ENCODE results near the gene SPEN. TPM values are rescaled to one million over a fixed set of nuclear protein-coding genes. Genes with fewer than 3 reads are reported as not detected.

The SPEN gene
- polyA plus RNA-seq, 1 of the 3 experiments (the other 2 are of a cell fraction), result 6.1 TPM

DNA sequence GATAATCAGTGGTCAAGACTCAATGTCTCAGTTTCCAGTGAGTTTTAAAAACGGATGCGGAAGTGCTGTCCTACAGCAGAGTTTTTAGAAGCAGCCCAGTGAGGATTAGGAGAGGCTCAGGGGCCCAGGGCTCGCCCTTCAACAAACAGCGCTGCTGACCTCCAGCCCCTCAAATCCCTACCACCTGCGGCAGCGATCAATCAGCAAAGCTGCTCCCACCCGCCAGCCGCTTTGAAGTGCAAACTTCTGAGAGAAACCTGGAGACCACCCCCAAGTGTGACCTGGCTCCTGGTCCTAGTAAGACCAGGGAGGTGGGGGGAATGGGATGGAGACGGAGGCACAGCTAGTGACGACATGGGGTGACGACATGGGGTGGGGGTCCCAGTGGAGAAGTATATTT, 114.0 kb downstream of the SPEN start:
- Histone ChIP-seq H3K9ac (no peak overlapping the region), H3K27ac (ENCODE audit: low read depth in 2 of 2, low read length in 1 of 2) (no peak overlapping the region), H2AFZ (ENCODE audit: low read depth) (no peak overlapping the region), H3K27me3 (ENCODE audit: insufficient read depth) (no peaks in the 10 kb centered on the region), H3K4me2 (no peak overlapping the region), H4K20me1 (ENCODE audit: insufficient read depth) (peaks cover 12% of the 10 kb centered on the region; the same call in 1 of the 2 replicates), H3F3A (replicated peaks; ENCODE audit: insufficient read depth) (peaks cover 38% of the 10 kb centered on the region), H3K4me1 (ENCODE audit: control insufficient read depth in 1 of 2, insufficient read depth in 2 of 2, low read depth in 1 of 2, low read length in 1 of 2) (peaks cover 24 to 54% of the 10 kb centered on the region in 2 experiments), H3K9me3 (no peaks in the 10 kb centered on the region), H3K79me2 (ENCODE audit: insufficient read depth) (peaks cover 98% of the 10 kb centered on the region), H3K9me2 (no peaks in the 10 kb centered on the region), H3K4me3 (ENCODE audit: low read depth in 2 of 2, low read length in 1 of 2) (no peak overlapping the region), H3K36me3 (replicated peaks in 1 of 2; ENCODE audit: control insufficient read depth in 1 of 2, insufficient read depth in 2 of 2, low read length in 1 of 2) (peaks cover 4 to 5% of the 10 kb centered on the region in 2 experiments)
- ChIA-PET CTCF (interaction anchor here (0.9 to 1.5 kb wide), 3 partner anchors 9 to 170 kb away, joined by 3 read pairs; no protein-coding TSS in a partner anchor), POLR2A (no interaction called here)
- no peak for DNase-seq
- no peak for TF ChIP-seq EZH2phosphoT487 (IDR thresholded peaks at IDR 0.05; ENCODE audit: borderline replicate concordance, low read depth)
- no peak for TF ChIP-seq FOSL2 (IDR thresholded peaks at IDR 0.05; ENCODE audit: borderline replicate concordance, low read depth)
- no peak for TF ChIP-seq IRF3 (IDR thresholded peaks at IDR 0.05; ENCODE audit: low read depth, low read length)
- no peak for TF ChIP-seq NFIC (IDR thresholded peaks at IDR 0.05; ENCODE audit: borderline replicate concordance)
- TF ChIP-seq ELF1 (IDR thresholded peaks at IDR 0.05), result no peak
- TF ChIP-seq, protein P1, sequence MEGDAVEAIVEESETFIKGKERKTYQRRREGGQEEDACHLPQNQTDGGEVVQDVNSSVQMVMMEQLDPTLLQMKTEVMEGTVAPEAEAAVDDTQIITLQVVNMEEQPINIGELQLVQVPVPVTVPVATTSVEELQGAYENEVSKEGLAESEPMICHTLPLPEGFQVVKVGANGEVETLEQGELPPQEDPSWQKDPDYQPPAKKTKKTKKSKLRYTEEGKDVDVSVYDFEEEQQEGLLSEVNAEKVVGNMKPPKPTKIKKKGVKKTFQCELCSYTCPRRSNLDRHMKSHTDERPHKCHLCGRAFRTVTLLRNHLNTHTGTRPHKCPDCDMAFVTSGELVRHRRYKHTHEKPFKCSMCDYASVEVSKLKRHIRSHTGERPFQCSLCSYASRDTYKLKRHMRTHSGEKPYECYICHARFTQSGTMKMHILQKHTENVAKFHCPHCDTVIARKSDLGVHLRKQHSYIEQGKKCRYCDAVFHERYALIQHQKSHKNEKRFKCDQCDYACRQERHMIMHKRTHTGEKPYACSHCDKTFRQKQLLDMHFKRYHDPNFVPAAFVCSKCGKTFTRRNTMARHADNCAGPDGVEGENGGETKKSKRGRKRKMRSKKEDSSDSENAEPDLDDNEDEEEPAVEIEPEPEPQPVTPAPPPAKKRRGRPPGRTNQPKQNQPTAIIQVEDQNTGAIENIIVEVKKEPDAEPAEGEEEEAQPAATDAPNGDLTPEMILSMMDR (IDR thresholded peaks at IDR 0.05), result no peak
- TF ChIP-seq RCOR1 (IDR thresholded peaks at IDR 0.05; ENCODE audit: low read length), result no peak
- no peak for TF ChIP-seq ZBTB33 (IDR thresholded peaks at IDR 0.05; ENCODE audit: borderline replicate concordance, low read depth)
- no peak for TF ChIP-seq RAD21 (IDR thresholded peaks at IDR 0.05; ENCODE audit: low read length)
- TF ChIP-seq JUND (IDR thresholded peaks at IDR 0.05), result no peak
- TF ChIP-seq SIN3A (IDR thresholded peaks at IDR 0.05; ENCODE audit: borderline replicate concordance, low read depth, low read length), result no peak
- TF ChIP-seq EP300 (IDR thresholded peaks at IDR 0.05; ENCODE audit: borderline replicate concordance in 1 of 2, low read depth in 1 of 2, low read length in 1 of 2), result no peak
- no peak for TF ChIP-seq SMC3 (IDR thresholded peaks at IDR 0.05; ENCODE audit: low read depth, low read length)
- WGBS (ENCODE audit: low lambda C conversion rate), result 97% methylated on average over 11 of the region's 11 CpGs
